Activated CD4-positive, alpha-beta T cell treated with anti-CD3 and anti-CD28 coated beads, Interleukin-2, Interleukin-4, amounts not matched to agents 100 ng/mL and 50 ng/mL, durations not matched to agents 16 hours and 8 hours (primary cell): Measurements from ENCODE around the gene TP53TG3F.
"Not testable (repeated sequence)": the region's sequence is repeated elsewhere in the genome, so short reads cannot be mapped to it uniquely, and the experiment has no call there.

Experiments
- DNase-seq: peaks from one replicate; pipeline ENCODE4 v3.0.0-alpha.2; 2020; ENCODE audit warnings: low spot score

Gene TP53TG3F

GRCh38 chr16:33459312-33459711 lies at the start of gene TP53TG3F:
TP53TG3F (plus strand) TSS chr16:33459612; CDS start chr16:33459680, 68 bp downstream.
- DNase-seq = not testable (repeated sequence)

- DNase-seq = not testable (repeated sequence)
Measured at GRCh38 chr16:33491611-33492010, 32.2 kb downstream of the TP53TG3F start.

- not testable (repeated sequence) for DNase-seq
Measured at GRCh38 chr16:33507231-33507630, 47.8 kb downstream of the TP53TG3F start.

- DNase-seq = not testable (repeated sequence)
Measured at GRCh38 chr16:33509070-33509469, 49.7 kb downstream of the TP53TG3F start.

GRCh38 chr16:33509906-33510305 lies 50.5 kb downstream of the TP53TG3F start:
- DNase-seq = not testable (repeated sequence)
